ENCODE measurements around the gene PLD1.

DNA sequence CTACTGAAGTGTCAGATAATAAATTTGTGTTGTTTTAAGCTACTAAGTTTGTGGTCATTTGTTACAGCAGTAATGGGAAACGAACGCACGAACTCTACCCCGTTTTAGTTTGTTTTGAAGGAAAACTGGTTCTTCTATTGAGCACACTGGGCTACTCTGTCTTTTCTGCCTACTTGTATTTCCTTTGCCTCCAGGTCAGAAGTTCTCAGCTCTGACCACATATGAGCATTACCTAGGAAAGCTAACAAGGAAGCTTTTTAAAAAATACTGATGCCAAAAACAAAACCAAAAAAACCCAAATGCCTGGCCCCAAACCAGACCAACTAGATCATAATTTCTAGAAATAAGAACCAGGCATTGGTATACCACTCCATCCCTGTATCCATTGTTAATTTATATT is 193.5 kb downstream of the PLD1 start:
- TF ChIP-seq, protein P1, sequence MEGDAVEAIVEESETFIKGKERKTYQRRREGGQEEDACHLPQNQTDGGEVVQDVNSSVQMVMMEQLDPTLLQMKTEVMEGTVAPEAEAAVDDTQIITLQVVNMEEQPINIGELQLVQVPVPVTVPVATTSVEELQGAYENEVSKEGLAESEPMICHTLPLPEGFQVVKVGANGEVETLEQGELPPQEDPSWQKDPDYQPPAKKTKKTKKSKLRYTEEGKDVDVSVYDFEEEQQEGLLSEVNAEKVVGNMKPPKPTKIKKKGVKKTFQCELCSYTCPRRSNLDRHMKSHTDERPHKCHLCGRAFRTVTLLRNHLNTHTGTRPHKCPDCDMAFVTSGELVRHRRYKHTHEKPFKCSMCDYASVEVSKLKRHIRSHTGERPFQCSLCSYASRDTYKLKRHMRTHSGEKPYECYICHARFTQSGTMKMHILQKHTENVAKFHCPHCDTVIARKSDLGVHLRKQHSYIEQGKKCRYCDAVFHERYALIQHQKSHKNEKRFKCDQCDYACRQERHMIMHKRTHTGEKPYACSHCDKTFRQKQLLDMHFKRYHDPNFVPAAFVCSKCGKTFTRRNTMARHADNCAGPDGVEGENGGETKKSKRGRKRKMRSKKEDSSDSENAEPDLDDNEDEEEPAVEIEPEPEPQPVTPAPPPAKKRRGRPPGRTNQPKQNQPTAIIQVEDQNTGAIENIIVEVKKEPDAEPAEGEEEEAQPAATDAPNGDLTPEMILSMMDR (IDR thresholded peaks at IDR 0.05) = no peak
- TF ChIP-seq POLR2A (IDR thresholded peaks at IDR 0.05) = no peak

Data from right lobe of liver (tissue), 4 donors.